Spleen (tissue), 7 donors: ENCODE data around the gene ACLY.

Experiments
- CTCF ChIP-seq, 11 experiments: fragments of 200-600 bp in 7 of 11; fragments of 450-650 bp in 4 of 11; sonication (generic) in 4 of 11; IDR thresholded peaks in 8 of 11; conservative IDR thresholded peaks in 3 of 11; 1 replicate in 7 of 11; 2 replicates in 4 of 11; pipeline versions ENCODE4 v1.4.0 to v1.8.0; 2016 to 2021; ENCODE audit warnings: antibody characterized with exemption in 11 of 11, inconsistent platforms in 4 of 11, mild to moderate bottlenecking in 1 of 11
- POLR2A ChIP-seq, 3 donors: fragments of 450-650 bp; IDR thresholded peaks; one replicate each; pipeline ENCODE4 v1.5.1; 2017; ENCODE audit warnings: antibody characterized with exemption in 3 of 3, mild to moderate bottlenecking in 1 of 3
- POLR2AphosphoS5 ChIP-seq, 3 donors: sonication (generic); formaldehyde crosslinking; IDR thresholded peaks; one replicate each; pipeline ENCODE4 v1.5.1; 2017; ENCODE audit warnings: antibody characterized with exemption in 3 of 3
- donor health status: DM: no; HTN: no; CAD: no; lungs with moderate emphysema.
- donor health status: DM: no; HTN: no; CAD: no.
- donor health status: DM: no; HTN: no; CAD: no.

- TF ChIP-seq CTCF (IDR thresholded peaks at IDR 0.05 in 8 of 11, conservative IDR thresholded peaks at IDR 0.05 in 3 of 11) (no peak), POLR2A (IDR thresholded peaks at IDR 0.05) (no peak), POLR2AphosphoS5 (IDR thresholded peaks at IDR 0.05) (no peak)
These were observed 55.5 kb downstream of the ACLY start for GRCh38 chr17:41863074-41863848.
